Activated T-helper 1 cell treated with anti-CD3 and anti-CD28 coated beads, Interleukin-12 subunit alpha, Interleukin-12 subunit beta, Interleukin-2, Interleukin-4 antibody, amounts not matched to agents 30 ng/mL and 10 ng/mL and 1 ng/mL, durations not matched to agents 14 hours and 24 hours and 36 hours (primary cell): ENCODE measurements around the gene KRTAP12-2. TPM values are rescaled to one million over a fixed set of nuclear protein-coding genes. Genes with fewer than 3 reads are reported as not detected.
"Not testable (repeated sequence)": the region's sequence is repeated elsewhere in the genome, so short reads cannot be mapped to it uniquely, and the experiment has no call there.

Experiments
- DNase-seq: peaks from one replicate; pipeline ENCODE4 v3.0.0; 2021; ENCODE audit warnings: low spot score
- H3K27ac Mint-ChIP-seq: one replicate; pipeline ENCODE4 v1.8.0; 2021; ENCODE audit warnings: mild to moderate bottlenecking, mixed read lengths
- H3K27me3 Mint-ChIP-seq: one replicate; pipeline ENCODE4 v1.8.0; 2022; ENCODE audit warnings: mild to moderate bottlenecking, moderate library complexity, mixed read lengths; ENCODE audit not compliant: insufficient read depth
- H3K36me3 Mint-ChIP-seq: one replicate; pipeline ENCODE4 v1.8.0; 2021; ENCODE audit warnings: low read depth, mixed read lengths
- H3K4me1 Mint-ChIP-seq: one replicate; pipeline ENCODE4 v1.8.0; 2021; ENCODE audit warnings: low read depth, mixed read lengths
- H3K4me3 Mint-ChIP-seq: one replicate; pipeline ENCODE4 v1.8.0; 2021; ENCODE audit warnings: mild to moderate bottlenecking, moderate library complexity, mixed read lengths
- H3K9me3 Mint-ChIP-seq: one replicate; pipeline ENCODE4 v1.8.0; 2021; ENCODE audit warnings: mixed read lengths
- intact Hi-C: fragments of 100-400 bp; cut with micrococcal nuclease; formaldehyde crosslinking; loops from one replicate; pipeline ENCODE4 v1.15.1; 2024
- total RNA-seq: library from RNA; stranded (reverse); gene quantifications from 2 replicates; pipeline ENCODE4 v1.2.3, GENCODE V29; 2022

Gene KRTAP12-2
- total RNA-seq, 1 donor from 2014 or later: not detected

DNA sequence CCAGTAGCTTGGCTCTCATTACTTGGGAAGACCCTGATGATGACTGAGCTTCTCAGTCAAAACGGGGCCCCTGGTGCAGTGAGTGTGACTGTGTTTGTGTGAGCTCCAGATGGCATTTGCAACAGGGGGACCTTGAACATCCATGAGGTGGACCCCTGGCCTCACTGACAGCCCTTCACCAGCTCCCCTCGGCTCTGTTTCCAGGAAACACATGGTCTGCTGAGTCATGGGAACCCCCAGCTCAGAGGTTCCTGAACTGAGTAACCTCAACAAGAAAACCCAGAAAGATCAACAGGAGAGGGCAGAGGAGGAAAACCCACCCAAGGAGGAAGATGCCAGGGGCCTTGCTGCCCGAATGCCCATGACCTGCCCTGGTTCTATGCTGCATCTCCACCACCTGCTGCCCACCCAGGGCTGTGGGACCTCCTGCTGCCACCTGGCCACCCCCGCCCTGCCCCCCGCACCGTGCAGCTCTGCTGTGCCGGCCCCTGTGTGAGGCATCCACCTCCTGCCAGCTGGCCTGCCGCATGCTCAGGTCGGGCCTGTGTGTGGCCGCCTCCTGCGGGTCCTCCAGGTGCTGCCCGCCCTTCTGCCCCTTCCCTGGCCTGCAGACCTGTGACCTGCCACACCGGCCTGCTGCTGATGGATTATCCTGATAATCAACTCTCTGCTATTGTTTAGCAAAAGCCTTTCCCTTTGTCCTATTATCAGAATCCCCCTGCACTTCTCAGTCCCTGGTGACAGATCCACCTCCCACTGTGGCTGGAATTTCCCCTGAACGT lies 19.5 kb upstream of the KRTAP12-2 start:
- Mint-ChIP-seq H3K4me1 (peaks cover 19% of the 10 kb centered on the region), H3K4me3 (peak overlapping the region; percentile 27), H3K27me3 (peaks cover 20% of the 10 kb centered on the region), H3K36me3 (no peaks in the 10 kb centered on the region), H3K9me3 (no peaks in the 10 kb centered on the region), H3K27ac (no peak overlapping the region)
- intact Hi-C loops: no loop called here
- no peak for DNase-seq

DNA sequence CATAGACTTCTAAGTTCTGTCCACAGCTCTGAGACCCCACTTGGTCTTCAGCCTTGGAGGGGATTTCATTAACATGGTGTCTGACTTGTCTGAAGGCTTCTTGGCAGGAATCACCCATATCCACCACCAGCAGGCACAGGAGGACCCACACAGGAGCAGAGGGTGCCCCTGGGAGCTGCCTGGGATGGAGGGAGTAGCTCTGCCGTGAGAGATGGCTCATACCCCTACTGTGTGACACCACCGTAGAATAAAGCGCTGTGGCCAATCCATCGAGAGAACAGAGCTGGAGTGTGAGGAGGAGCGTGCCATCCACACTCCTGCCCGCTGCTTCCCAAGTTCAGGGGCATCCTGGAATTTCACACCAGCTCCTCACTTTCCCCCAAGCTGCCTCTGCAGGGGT lies 18.3 kb upstream of the KRTAP12-2 start:
- H3K36me3 Mint-ChIP-seq, H3K9me3 Mint-ChIP-seq, intact Hi-C loops, DNase-seq, H3K27ac Mint-ChIP-seq, H3K4me3 Mint-ChIP-seq: not testable (repeated sequence)
- peaks cover 19% of the 10 kb centered on the region for H3K4me1 Mint-ChIP-seq
- H3K27me3 Mint-ChIP-seq: peaks cover 23% of the 10 kb centered on the region

DNA sequence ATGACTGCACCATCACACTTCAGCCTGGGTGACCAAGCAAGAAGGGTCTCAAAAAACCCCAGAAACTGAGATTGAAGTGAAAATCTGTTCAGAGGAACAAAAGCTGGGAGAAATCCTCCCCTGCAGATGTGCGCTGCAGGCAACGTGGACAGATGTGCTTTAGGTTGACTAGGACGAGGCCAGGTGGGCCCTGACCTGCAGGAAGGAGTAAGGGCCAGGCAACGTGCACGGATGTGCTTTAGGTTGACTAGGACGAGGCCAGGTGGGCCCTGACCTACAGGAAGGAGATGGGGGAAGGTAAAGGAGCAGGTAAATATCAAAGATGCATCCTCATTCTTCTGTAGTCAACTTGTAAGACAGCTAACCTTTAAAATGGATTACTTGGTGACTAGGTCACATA lies 17.8 kb upstream of the KRTAP12-2 start:
- intact Hi-C loops: no loop called here
- no peak overlapping the region for H3K27ac Mint-ChIP-seq
- no peaks in the 10 kb centered on the region for H3K36me3 Mint-ChIP-seq

DNA sequence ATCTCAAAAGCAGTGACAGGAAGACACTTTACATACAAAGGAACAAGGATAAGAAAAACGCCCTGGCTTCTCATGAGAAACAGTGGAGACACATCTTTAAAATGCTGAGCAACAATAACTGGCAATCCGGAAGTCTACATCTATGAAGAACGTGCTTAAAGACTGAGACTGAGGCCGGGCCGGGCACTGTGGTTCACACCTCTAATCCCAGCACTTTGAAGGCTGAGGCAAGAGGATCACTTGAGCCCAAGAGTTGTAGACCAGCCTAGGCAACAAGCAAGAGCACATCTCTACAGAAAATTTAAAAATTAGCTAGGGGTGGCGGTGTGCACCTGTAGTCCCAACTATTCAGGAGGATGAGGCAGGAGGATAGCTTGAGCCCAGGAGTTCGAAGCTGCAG lies 17.4 kb upstream of the KRTAP12-2 start:
- no peak for DNase-seq
- intact Hi-C loops: no loop called here
- Mint-ChIP-seq H3K27me3 (peaks cover 27% of the 10 kb centered on the region), H3K36me3 (no peaks in the 10 kb centered on the region), H3K27ac (no peak overlapping the region), H3K9me3 (no peaks in the 10 kb centered on the region), H3K4me3 (no peak overlapping the region), H3K4me1 (peaks cover 19% of the 10 kb centered on the region)

More for the DNA sequence above, 17.8 kb upstream of the KRTAP12-2 start:
- no peak for DNase-seq
- H3K4me1 Mint-ChIP-seq: peaks cover 19% of the 10 kb centered on the region
- peaks cover 23% of the 10 kb centered on the region for H3K27me3 Mint-ChIP-seq
- H3K4me3 Mint-ChIP-seq: no peak overlapping the region
- no peaks in the 10 kb centered on the region for H3K9me3 Mint-ChIP-seq

DNA sequence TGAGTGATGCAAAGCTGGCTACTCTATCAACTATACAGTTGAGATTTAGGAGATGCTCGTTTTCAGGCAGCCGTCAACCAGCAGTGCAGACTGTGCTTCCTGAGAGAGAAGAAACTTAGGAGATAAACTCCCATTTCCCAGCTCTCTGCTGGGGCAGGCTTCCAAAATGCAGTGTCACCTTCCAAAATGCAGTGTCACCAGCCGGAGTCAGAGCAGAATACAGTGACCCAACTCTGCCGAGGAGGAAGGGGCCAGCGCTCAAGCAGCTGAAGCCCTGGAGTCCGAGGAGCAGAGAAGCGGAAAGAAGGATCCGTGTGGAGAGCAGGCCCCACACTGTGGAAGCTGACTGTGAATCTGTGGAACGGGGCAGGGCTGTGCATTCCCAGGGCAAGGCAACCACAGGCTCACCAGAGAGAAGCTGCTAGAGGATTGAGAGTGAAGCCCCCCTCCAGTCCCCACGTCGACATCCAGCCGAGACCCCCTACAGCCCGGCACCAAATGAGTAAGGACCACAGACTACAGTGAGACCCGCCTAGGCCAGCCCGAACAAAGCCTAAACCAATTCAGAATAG lies 15.9 kb upstream of the KRTAP12-2 start:
- H3K4me1 Mint-ChIP-seq: peaks cover 19% of the 10 kb centered on the region
- H3K36me3 Mint-ChIP-seq: no peaks in the 10 kb centered on the region
- no peak overlapping the region for H3K4me3 Mint-ChIP-seq
- H3K27ac Mint-ChIP-seq: no peak overlapping the region
- DNase-seq: no peak
- no peaks in the 10 kb centered on the region for H3K9me3 Mint-ChIP-seq
- H3K27me3 Mint-ChIP-seq: peaks cover 30% of the 10 kb centered on the region
- intact Hi-C loops: no loop called here

- Mint-ChIP-seq H3K4me1 (peaks cover 14% of the 10 kb centered on the region), H3K4me3 (no peak within 1 kb of the TSS), H3K27me3 (peaks cover 30% of the 10 kb centered on the region), H3K36me3 (no peaks in the 10 kb centered on the region), H3K27ac (no peak within 1 kb of the TSS), H3K9me3 (no peaks in the 10 kb centered on the region)
- no peak for DNase-seq
- intact Hi-C loops: no loop called here
Observed at GRCh38 chr21:44681861-44682579, 15.3 kb upstream of the KRTAP12-2 start, which contains the start of gene KRTAP12-1. KRTAP12-1 (minus strand) TSS chr21:44682163; CDS start chr21:44682123, 40 bp downstream.

- Mint-ChIP-seq H3K4me1 (peaks cover 7% of the 10 kb centered on the region), H3K36me3 (no peaks in the 10 kb centered on the region), H3K4me3 (no peak overlapping the region), H3K27me3 (peaks cover 30% of the 10 kb centered on the region), H3K9me3 (no peaks in the 10 kb centered on the region), H3K27ac (no peak overlapping the region)
- intact Hi-C loops: no loop called here
- no peak for DNase-seq
Observed at GRCh38 chr21:44681152-44681551, 14.4 kb upstream of the KRTAP12-2 start.

GRCh38 chr21:44677881-44678280 lies 11.2 kb upstream of the KRTAP12-2 start:
- H3K4me1 Mint-ChIP-seq: no peaks in the 10 kb centered on the region
- peaks cover 4% of the 10 kb centered on the region for H3K36me3 Mint-ChIP-seq
- DNase-seq: no peak
- H3K27ac Mint-ChIP-seq: no peak overlapping the region
- no peak overlapping the region for H3K4me3 Mint-ChIP-seq
- H3K9me3 Mint-ChIP-seq: peaks cover 28% of the 10 kb centered on the region
- peaks cover 37% of the 10 kb centered on the region for H3K27me3 Mint-ChIP-seq
- intact Hi-C loops: no loop called here

DNA sequence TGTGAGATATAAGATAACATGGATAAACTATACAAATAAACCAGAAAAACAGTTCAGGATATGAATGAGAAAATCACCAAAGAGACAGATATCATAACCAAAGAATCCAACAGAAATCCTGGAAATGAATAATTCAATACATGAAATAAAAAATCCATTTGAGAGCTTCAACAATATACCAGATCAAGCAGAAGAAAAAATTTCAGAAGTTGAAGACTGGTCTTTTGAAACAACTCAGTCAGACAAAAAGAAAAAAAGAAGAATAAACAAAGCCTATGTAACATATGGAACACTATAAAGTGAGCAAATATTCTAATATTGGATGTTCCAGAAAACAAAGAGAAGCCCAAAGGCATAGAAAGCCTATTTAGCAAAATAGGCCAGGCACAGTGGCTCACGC lies 5.2 kb upstream of the KRTAP12-2 start:
- Mint-ChIP-seq H3K36me3 (peaks cover 6% of the 10 kb centered on the region), H3K27ac (no peak overlapping the region), H3K9me3 (peaks cover 65% of the 10 kb centered on the region), H3K4me1 (peaks cover 5% of the 10 kb centered on the region), H3K27me3 (peaks cover 16% of the 10 kb centered on the region), H3K4me3 (no peak overlapping the region)
- no peak for DNase-seq
- intact Hi-C loops: no loop called here

- H3K9me3 Mint-ChIP-seq: peaks cover 64% of the 10 kb centered on the region
- peaks cover 16% of the 10 kb centered on the region for H3K27me3 Mint-ChIP-seq
- H3K36me3 Mint-ChIP-seq: peaks cover 6% of the 10 kb centered on the region
- no peak overlapping the region for H3K27ac Mint-ChIP-seq
- H3K4me3 Mint-ChIP-seq: no peak overlapping the region
- no peak for DNase-seq
- intact Hi-C loops: no loop called here
- peaks cover 5% of the 10 kb centered on the region for H3K4me1 Mint-ChIP-seq
Observed at GRCh38 chr21:44670642-44671432, 4.1 kb upstream of the KRTAP12-2 start.

DNA sequence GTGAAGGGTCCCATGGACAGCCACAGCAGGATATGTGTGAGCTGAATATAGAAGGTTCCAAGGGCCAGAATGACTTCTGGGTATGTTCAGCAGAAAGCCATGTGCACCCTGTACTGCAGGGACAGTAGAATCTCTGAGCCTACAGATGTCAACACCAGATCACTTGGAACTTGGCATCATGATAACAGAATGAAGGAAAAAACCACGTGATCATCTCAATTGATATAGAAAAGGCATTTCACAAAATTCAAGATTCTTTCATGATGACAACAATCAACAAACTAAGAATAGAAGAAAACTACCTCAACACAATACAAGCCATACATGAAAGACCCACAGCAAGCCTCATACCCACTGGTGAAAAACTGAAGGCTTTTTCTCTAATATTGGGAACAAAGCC lies 885 bp upstream of the KRTAP12-2 start:
- Mint-ChIP-seq H3K36me3 (no peaks in the 10 kb centered on the region), H3K4me3 (no peak overlapping the region), H3K4me1 (peaks cover 5% of the 10 kb centered on the region), H3K9me3 (peaks cover 42% of the 10 kb centered on the region), H3K27ac (no peak overlapping the region), H3K27me3 (peaks cover 17% of the 10 kb centered on the region)
- no peak for DNase-seq
- intact Hi-C loops: no loop called here

DNA sequence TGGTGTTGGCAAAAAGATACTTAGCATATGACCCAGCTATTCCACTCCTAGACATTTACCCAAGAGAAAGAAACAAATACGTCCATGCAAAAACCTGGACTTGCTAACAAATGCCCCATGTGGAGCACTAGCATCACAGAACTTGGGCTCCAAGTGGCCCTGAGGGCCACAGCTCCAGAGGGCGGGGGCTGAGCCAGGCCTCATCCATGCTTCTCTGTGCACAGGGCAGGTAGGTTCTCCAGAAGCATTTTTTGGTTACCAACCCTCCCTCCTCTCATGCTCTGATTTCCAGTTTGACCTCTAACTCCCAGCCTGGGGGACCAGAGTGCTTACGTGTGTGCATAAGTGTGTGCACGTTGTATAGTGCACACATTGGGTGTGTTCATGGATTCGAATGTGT lies 2.0 kb downstream of the KRTAP12-2 start:
- Mint-ChIP-seq H3K27ac (no peak overlapping the region), H3K4me1 (peaks cover 11% of the 10 kb centered on the region), H3K27me3 (peaks cover 21% of the 10 kb centered on the region), H3K36me3 (peaks cover 7% of the 10 kb centered on the region), H3K9me3 (peaks cover 32% of the 10 kb centered on the region), H3K4me3 (no peak overlapping the region)
- DNase-seq: no peak
- intact Hi-C loops: no loop called here
